OCI-LY7 (cell line): ENCODE measurements around the gene BACH2. TPM values are rescaled to one million over a fixed set of nuclear protein-coding genes. Genes with fewer than 3 reads are reported as not detected.
A peak's percentile ranks its signal among the peaks of the same experiment; 100 is the strongest.

ENCODE experiments used
- BruUV-seq: library from RNA; stranded (reverse); fragments of 400-500 nt; replicated peaks from 2 replicates; lab custom pipeline; 2021; lab: Mats Ljungman, UMichigan
- CTCF ChIA-PET: fragments of 300-600 bp; sonication (Branson Sonifier 250); formaldehyde crosslinking; loops from one replicate; lab custom pipeline; 2022; ENCODE audit warnings: antibody characterized with exemption; ENCODE audit not compliant: unreplicated experiment; lab: Charles Lee
- POLR2A ChIA-PET: fragments of 300-600 bp; sonication (Branson Sonifier 250); formaldehyde crosslinking; loops from one replicate; lab custom pipeline; 2022; ENCODE audit warnings: antibody characterized with exemption; lab: Charles Lee
- DNase-seq: peaks from one replicate; pipeline ENCODE4 v3.0.0-alpha.2; 2015; ENCODE audit warnings: low spot score
- H2AFZ ChIP-seq: fragments of 200-600 bp; sonication (generic), shearing (Covaris generic); 2 replicates; pipeline ENCODE4 v1.6.1; 2014; ENCODE audit warnings: mild to moderate bottlenecking, antibody characterized with exemption, low read length, moderate library complexity
- H3K27ac ChIP-seq: fragments of 200-600 bp; sonication (generic); 2 replicates; pipeline ENCODE4 v1.5.1; 2014; ENCODE audit warnings: mixed run types, low read depth, mild to moderate bottlenecking, moderate library complexity, low read length, inconsistent platforms; ENCODE audit not compliant: poor library complexity, severe bottlenecking
- H3K36me3 ChIP-seq: fragments of 200-600 bp; sonication (generic); 2 replicates; pipeline ENCODE4 v1.6.1; 2014; ENCODE audit warnings: mild to moderate bottlenecking, antibody characterized with exemption, low read length, moderate library complexity, mixed read lengths; ENCODE audit not compliant: insufficient read depth
- H3K4me1 ChIP-seq: fragments of 200-600 bp; sonication (generic); 2 replicates; pipeline ENCODE4 v1.5.1; 2014; ENCODE audit warnings: mild to moderate bottlenecking, low read length; ENCODE audit not compliant: insufficient read depth, poor library complexity, severe bottlenecking
- H3K4me2 ChIP-seq: fragments of 200-600 bp; sonication (generic); 2 replicates; pipeline ENCODE4 v1.6.1; 2014; ENCODE audit warnings: mild to moderate bottlenecking, low read length
- H3K4me3 ChIP-seq: fragments of 200-600 bp; sonication (generic); 2 replicates; pipeline ENCODE4 v1.5.1; 2014; ENCODE audit warnings: mild to moderate bottlenecking, low read depth, low read length; ENCODE audit not compliant: poor library complexity, severe bottlenecking
- H3K79me2 ChIP-seq: fragments of 200-600 bp; sonication (generic); 2 replicates; pipeline ENCODE4 v1.6.1; 2016; ENCODE audit warnings: low read depth, mild to moderate bottlenecking, low read length, moderate library complexity, mixed read lengths; ENCODE audit not compliant: insufficient read depth
- H3K9me2 ChIP-seq: fragments of 200-600 bp; sonication (generic); 2 replicates; pipeline ENCODE4 v1.6.1; 2016; ENCODE audit warnings: mild to moderate bottlenecking, low read length, mixed read lengths; ENCODE audit not compliant: insufficient read depth
- H3K9me3 ChIP-seq: fragments of 200-600 bp; sonication (generic); 2 replicates; pipeline ENCODE4 v1.6.1; 2014; ENCODE audit warnings: mild to moderate bottlenecking, mixed run types, low read length, mixed read lengths
- H4K20me1 ChIP-seq: fragments of 200-600 bp; sonication (generic); 2 replicates; pipeline ENCODE4 v1.6.1; 2014; ENCODE audit warnings: mild to moderate bottlenecking, antibody characterized with exemption, low read length, moderate library complexity, mixed read lengths; ENCODE audit not compliant: insufficient read depth
- CTCF ChIP-seq: fragments of 200-600 bp; sonication (generic); conservative IDR thresholded peaks from 2 replicates; pipeline ENCODE4 v1.5.1; 2014; ENCODE audit warnings: mild to moderate bottlenecking, antibody characterized with exemption, low read length, moderate library complexity, mixed read lengths
- EZH2phosphoT487 ChIP-seq: fragments of 200-600 bp; sonication (generic); IDR thresholded peaks from 2 replicates; pipeline ENCODE4 v1.6.1; 2018; ENCODE audit warnings: low read depth, borderline replicate concordance, mild to moderate bottlenecking, mixed run types, antibody characterized with exemption, low read length, moderate library complexity, mixed read lengths
- intact Hi-C: fragments of 100-400 bp; cut with micrococcal nuclease; formaldehyde crosslinking; loops from one replicate; pipeline ENCODE4 v1.10.0; 2022; ENCODE audit not compliant: unreplicated experiment
- total RNA-seq, 2 experiments: library from RNA; depleted of rRNA in 1 of 2; stranded (reverse); fragments of >200 nt in 1 of 2; shearing (Covaris generic) in 1 of 2; gene quantifications; 2 replicates each; pipeline ENCODE4 v1.2.3, GENCODE V29; 2014 to 2022

The BACH2 gene
- total RNA-seq, 2 experiments from 2014 or later: 92.0 to 163 TPM

DNA sequence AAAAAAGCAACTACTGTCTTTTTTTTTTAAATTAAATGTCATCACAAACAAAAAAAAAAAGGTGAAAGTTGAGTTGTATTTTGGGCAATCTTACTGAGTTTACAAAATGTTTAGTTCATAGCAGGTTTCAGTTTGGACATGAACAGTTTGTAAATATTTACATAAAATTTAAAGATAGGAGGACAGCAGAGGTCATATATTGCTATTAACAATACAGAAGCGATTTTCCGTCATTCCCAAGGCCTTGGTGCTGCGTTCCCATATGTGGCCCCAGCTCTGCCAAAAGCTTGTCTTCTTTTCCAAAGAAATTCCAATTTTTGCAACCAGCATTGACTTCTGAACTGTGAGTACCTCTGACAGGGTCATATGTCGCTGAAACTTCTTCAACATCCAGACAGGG lies 5.1 kb downstream of the BACH2 start:
- POLR2A ChIA-PET: interaction anchor here (0.7 to 2.2 kb wide), 7 partner anchors 11 to 466 kb away, joined by 3 to 7 read pairs (median 4); no protein-coding TSS in a partner anchor
- Histone ChIP-seq H3K4me1 (peaks cover 75% of the 10 kb centered on the region), H3K79me2 (peaks cover 95% of the 10 kb centered on the region), H2AFZ (no peak overlapping the region), H3K27ac (peak overlapping the region; percentile 81), H3K36me3 (peaks cover 77% of the 10 kb centered on the region), H3K4me3 (peak overlapping the region; percentile 92), H3K9me2 (no peaks in the 10 kb centered on the region), H3K4me2 (peak overlapping the region; percentile 97), H3K9me3 (no peaks in the 10 kb centered on the region), H4K20me1 (no peaks in the 10 kb centered on the region)
- no TSS peak for BruUV-seq
- DNase-seq: no peak
- CTCF ChIA-PET: no interaction called here
- TF ChIP-seq EZH2phosphoT487 (no peak), CTCF (no peak)
- intact Hi-C loops: loop anchor here (10.0 kb wide), 1 partner anchor 657 kb away; the partner anchor contains the start of gene LYRM2

DNA sequence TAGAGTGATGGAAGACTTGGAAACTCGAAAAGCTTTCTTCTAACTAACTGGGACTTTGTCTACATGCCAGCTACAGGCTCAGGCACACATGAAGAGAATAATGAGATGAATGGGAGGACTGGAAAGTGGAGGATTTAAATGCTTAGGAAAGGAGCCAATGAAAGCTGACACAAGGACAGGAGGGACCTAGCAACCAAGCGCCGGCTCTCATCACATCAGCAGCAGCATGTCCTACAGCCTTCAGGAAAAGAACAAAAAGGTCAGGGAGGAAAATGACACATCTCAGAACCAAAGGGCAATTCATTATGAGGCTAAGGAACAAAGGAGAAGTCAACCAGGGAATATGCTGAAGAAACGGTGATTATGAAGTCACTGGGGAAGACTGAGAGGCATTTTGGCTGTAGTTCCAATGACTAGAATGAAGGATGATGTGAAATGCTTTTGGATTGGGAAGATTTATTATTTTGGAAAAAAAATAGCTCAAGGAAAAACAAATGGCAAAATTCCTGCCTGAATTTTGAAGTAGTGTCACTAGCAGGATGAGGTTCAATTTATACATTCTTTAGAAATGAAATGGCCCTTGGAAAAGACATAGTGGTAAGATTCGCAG lies 5.7 kb downstream of the BACH2 start:
- H3K27ac ChIP-seq: peak overlapping the region; percentile 6
- H3K9me3 ChIP-seq: no peaks in the 10 kb centered on the region
- CTCF ChIA-PET: no interaction called here
- intact Hi-C loops: loop anchor here (10.0 kb wide), 1 partner anchor 656 kb away; the partner anchor contains the start of gene LYRM2
- BruUV-seq: no TSS peak
- no peaks in the 10 kb centered on the region for H4K20me1 ChIP-seq
- H3K4me3 ChIP-seq: no peak overlapping the region
- no peak for TF ChIP-seq CTCF
- TF ChIP-seq EZH2phosphoT487: no peak
- POLR2A ChIA-PET: interaction anchor here (0.7 to 3.4 kb wide), 12 partner anchors 12 to 465 kb away, joined by 3 to 20 read pairs (median 4); no protein-coding TSS in a partner anchor
- no peaks in the 10 kb centered on the region for H3K9me2 ChIP-seq
- H3K36me3 ChIP-seq: peaks cover 77% of the 10 kb centered on the region
- peaks cover 81% of the 10 kb centered on the region for H3K4me1 ChIP-seq
- peak overlapping the region; percentile 97 for H3K4me2 ChIP-seq
- DNase-seq: no peak
- no peak overlapping the region for H2AFZ ChIP-seq
- H3K79me2 ChIP-seq: peaks cover 100% of the 10 kb centered on the region

GRCh38 chr6:90289902-90290301 lies 6.7 kb downstream of the BACH2 start:
- Histone ChIP-seq H3K9me2 (no peaks in the 10 kb centered on the region), H3K9me3 (no peaks in the 10 kb centered on the region), H3K4me3 (no peak overlapping the region), H3K36me3 (peaks cover 75% of the 10 kb centered on the region), H3K79me2 (peaks cover 100% of the 10 kb centered on the region), H3K27ac (peak overlapping the region; percentile 84), H3K4me1 (peaks cover 91% of the 10 kb centered on the region), H4K20me1 (peaks cover 9% of the 10 kb centered on the region; the same call in 1 of the 2 replicates), H3K4me2 (peak overlapping the region; percentile 97), H2AFZ (no peak overlapping the region)
- no peak for TF ChIP-seq EZH2phosphoT487
- TF ChIP-seq CTCF: no peak
- no TSS peak for BruUV-seq
- ChIA-PET CTCF (no interaction called here), POLR2A (interaction anchor here (0.6 to 3.4 kb wide), 17 partner anchors 8 to 184 kb away, joined by 3 to 20 read pairs (median 6); no protein-coding TSS in a partner anchor)
- intact Hi-C loops: loop anchor here (5.0 to 10.0 kb wide), 2 partner anchors 167 to 655 kb away; partner anchors contain the start of gene LYRM2
- DNase-seq: no peak
